Prostate gland (tissue), 2 donors: ENCODE results near the gene FBXO45.

Experiments used
- CTCF ChIP-seq, 4 experiments: fragments of 200-600 bp in 2 of 4; fragments of 450-650 bp in 2 of 4; sonication (generic) in 2 of 4; IDR thresholded peaks; 1 replicate in 3 of 4; 2 replicates in 1 of 4; pipeline ENCODE4 v1.5.1; 2016 to 2019; ENCODE audit warnings: antibody characterized with exemption in 4 of 4, mild to moderate bottlenecking in 2 of 4, moderate library complexity in 2 of 4
- POLR2A ChIP-seq: fragments of 450-650 bp; IDR thresholded peaks from one replicate; pipeline ENCODE4 v1.6.1; 2016; ENCODE audit warnings: antibody characterized with exemption, mild to moderate bottlenecking
- POLR2AphosphoS5 ChIP-seq: sonication (generic); formaldehyde crosslinking; IDR thresholded peaks from one replicate; pipeline ENCODE4 v1.6.1; 2017; ENCODE audit warnings: antibody characterized with exemption

- TF ChIP-seq CTCF (IDR thresholded peaks at IDR 0.05) = no peak
- no peak for TF ChIP-seq POLR2A
- TF ChIP-seq POLR2AphosphoS5 = no peak
Measured at GRCh38 chr3:196519718-196520082, 48.8 kb upstream of the FBXO45 start.
